H7 (cell line): Measurements from ENCODE around the gene CAPN5. TPM values are rescaled to one million over a fixed set of nuclear protein-coding genes. Genes with fewer than 3 reads are reported as not detected.
A peak's percentile ranks its signal among the peaks of the same experiment; 100 is the strongest.

Source experiments
- DNase-seq: peaks from one replicate; pipeline ENCODE4 v3.0.0; 2012
- H3K27me3 ChIP-seq: 2 replicates; pipeline ENCODE4 v1.6.0; 2011; ENCODE audit warnings: mild to moderate bottlenecking, low read length; ENCODE audit not compliant: control insufficient read depth, insufficient read depth
- H3K36me3 ChIP-seq: replicated peaks from 2 replicates; pipeline ENCODE4 v1.5.1; 2011; ENCODE audit warnings: low read length; ENCODE audit not compliant: control insufficient read depth, insufficient read depth
- H3K4me3 ChIP-seq: 2 replicates; pipeline ENCODE4 v1.5.1; 2011; ENCODE audit warnings: low read depth, mild to moderate bottlenecking, control low read depth, low read length, moderate library complexity; ENCODE audit not compliant: insufficient read depth
- total RNA-seq: library from RNA; depleted of rRNA; stranded (reverse); fragments of >200 nt; shearing (Covaris generic); gene quantifications from 2 replicates; pipeline ENCODE4 v1.2.3, GENCODE V29; 2014

The CAPN5 gene
- total RNA-seq, 1 experiment from 2014 or later: 16.3 TPM

DNA sequence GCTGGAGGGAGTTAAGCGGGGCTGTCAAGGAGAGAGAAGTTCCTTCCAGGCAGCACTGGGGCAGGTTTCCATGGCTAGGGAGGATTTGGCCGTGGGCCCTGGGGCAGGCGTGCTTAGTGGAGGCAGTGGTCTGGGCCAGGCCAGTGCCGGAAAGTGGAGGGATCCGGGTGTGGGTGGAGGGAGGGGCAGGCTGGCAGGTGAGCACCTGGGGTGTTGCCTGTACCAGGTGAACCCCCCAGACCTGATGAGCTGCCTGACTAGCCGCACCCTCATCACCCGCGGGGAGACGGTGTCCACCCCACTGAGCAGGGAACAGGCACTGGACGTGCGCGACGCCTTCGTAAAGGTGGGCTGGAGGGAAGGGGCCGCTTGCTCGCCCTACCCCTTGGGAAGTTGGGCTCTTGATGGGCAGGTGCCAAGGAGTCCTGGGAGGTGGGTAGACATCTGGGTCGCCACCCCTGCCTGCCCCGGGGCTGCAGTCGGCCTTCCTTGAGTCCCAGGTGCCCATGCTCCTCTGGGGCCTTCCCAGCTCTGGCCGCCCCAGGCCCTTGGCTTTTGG is 93.2 kb downstream of the CAPN5 start:
- H3K4me3 ChIP-seq: no peak overlapping the region
- DNase-seq: no peak
- H3K27me3 ChIP-seq: no peaks in the 10 kb centered on the region
- H3K36me3 ChIP-seq: no peaks in the 10 kb centered on the region

DNA sequence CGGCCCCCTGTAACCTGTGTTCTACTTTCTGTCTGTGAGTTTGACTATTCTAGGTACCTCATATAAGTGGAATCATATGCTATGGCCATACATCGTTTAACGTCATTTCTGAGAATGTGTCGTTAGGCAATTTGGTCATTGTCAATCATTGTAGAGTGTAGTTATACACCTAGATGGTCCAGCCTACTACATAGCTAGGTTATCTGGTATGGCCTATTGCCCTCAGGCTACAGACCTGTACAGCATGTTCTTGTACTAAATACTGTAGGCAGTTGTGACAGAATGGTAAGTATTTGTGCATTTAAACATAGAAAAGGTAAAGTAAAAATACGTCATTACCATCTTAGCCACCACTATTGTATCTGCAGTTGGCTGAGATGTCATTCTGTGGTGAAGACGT is 96.5 kb downstream of the CAPN5 start:
- H3K36me3 ChIP-seq: no peaks in the 10 kb centered on the region
- H3K4me3 ChIP-seq: no peak overlapping the region
- DNase-seq: no peak
- H3K27me3 ChIP-seq: no peaks in the 10 kb centered on the region

DNA sequence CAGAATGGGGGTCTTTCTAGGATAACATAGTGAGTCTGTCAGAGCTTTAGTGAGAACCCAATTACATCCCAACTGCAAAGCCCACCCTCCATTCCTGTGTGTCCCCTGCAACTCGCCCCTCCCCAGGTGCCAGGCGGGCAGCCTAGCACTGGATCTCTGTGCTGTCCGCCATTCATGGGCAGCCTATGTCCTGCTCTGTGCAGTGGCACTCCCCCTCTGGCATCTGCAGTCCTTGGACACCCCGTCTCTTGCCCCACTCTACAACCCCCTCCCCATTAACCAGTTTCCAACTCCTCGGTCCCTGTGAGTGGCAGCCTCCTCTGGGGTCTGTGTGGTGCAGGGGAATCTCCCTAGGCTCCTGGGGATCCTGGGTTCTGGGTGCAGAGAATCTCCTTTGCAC is 98.3 kb downstream of the CAPN5 start:
- no peak for DNase-seq
- H3K4me3 ChIP-seq: no peak overlapping the region

DNA sequence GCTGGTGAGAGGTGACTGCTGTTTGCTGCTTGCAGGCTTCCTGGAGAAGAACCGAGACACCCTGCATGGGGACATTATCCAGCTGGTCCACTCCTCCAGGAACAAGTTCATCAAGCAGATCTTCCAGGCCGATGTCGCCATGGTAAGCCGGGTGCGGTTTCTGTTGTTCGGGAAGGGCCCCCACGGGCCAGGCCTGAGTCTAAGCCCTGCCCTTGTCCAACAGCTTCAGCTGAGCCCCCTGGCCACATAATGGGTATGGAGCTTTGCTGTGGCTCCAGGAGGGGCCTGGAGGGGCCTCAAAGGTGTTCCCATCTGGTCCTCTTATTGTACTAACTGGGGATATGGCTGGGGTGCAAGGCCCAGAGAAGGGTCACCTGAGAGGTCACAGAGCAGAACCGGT is 99.2 kb downstream of the CAPN5 start:
- no peaks in the 10 kb centered on the region for H3K27me3 ChIP-seq
- DNase-seq: no peak
- H3K36me3 ChIP-seq: no peaks in the 10 kb centered on the region
- H3K4me3 ChIP-seq: no peak overlapping the region

More for the DNA sequence above, 98.3 kb downstream of the CAPN5 start:
- Histone ChIP-seq H3K27me3 (no peaks in the 10 kb centered on the region), H3K36me3 (no peaks in the 10 kb centered on the region)

DNA sequence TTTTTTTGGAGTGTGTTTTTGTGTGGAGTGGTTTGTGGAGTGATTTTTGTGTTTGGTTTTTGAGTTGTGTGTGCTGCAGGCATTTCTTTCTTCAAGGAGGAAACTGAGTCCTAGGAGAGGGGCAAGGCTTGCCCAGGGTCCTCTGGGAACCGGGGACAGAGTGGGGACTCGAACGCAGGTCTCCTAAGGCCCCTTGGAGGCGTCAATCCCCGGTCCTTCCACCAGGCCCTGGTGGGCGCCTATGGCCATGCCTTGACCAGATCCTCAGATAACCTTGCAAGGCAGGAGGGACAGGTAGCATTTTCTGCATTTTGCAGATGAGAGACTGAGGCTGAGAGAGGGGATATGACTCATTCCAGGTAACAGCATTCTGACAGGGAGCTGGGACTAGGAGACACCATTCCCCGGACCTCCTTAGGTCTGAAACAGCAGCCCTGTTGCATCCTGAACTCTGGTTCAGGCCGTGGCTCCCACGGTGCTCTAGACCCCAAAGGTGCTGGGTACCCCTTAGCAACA is 100.4 kb downstream of the CAPN5 start:
- no peak overlapping the region for H3K4me3 ChIP-seq
- H3K27me3 ChIP-seq: no peaks in the 10 kb centered on the region
- no peak for DNase-seq
- no peaks in the 10 kb centered on the region for H3K36me3 ChIP-seq

DNA sequence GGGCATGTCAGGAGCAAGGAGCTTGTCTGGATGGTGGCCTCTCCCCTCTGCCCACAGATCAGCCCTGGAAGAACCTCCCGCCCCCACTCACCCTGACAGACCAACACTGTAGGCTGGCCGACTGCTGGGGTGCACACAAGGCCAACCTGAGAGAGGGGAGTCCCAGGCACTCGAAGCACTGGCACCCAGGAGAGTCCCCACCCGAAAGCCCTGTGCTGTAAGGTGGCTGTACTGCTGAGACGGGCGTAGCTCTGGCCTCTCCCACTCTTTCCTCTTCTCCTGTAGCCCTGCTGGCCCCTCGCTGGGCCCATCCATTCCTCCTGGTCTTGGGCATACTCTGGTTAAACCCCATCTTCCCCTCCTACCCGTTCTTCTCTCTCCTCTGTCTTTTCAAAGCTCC is 101.0 kb downstream of the CAPN5 start:
- Histone ChIP-seq H3K4me3 (no peak overlapping the region), H3K36me3 (no peaks in the 10 kb centered on the region), H3K27me3 (no peaks in the 10 kb centered on the region)
- no peak for DNase-seq

DNA sequence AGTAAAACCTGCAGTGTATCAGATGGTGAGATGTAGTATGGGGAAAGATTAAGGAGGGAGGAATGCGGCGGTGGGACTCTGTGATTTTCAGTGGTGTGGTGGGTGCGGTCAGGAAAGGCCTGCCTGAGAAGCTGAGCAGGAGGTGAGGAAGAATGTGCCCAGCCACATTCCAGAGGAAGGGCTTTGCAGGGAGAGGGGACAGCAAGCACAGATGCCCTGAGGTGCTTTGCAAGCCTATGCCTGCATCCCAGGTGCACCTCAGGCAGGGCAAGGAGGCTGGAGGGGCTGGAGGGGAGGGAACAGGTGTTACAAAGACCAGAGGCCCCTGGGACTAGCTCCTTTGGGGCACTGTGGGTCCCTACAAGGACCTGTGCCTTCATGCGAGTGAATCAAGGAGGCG is 103.3 kb downstream of the CAPN5 start:
- Histone ChIP-seq H3K36me3 (no peaks in the 10 kb centered on the region), H3K27me3 (no peaks in the 10 kb centered on the region), H3K4me3 (no peak overlapping the region)
- peak; percentile 85 for DNase-seq

DNA sequence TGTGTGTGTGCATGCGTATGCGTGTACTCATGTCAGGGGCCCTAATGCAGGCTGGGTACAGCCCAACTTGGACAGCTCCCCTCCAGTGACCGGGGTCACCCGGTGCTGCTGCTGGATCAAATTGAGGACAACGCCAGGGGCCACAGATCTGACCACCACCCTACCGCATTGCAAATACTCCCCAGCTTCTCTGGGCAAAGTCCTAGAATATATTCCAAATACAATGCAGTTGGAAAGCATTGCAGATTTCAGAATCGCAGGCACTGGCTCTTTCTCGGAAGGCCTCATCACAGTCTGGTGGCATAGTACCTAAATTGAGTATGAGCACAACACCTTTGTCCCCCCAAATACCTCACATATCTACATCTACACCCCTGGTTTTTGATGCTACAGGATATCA is 104.5 kb downstream of the CAPN5 start:
- Histone ChIP-seq H3K4me3 (no peak overlapping the region), H3K36me3 (no peaks in the 10 kb centered on the region), H3K27me3 (no peaks in the 10 kb centered on the region)
- DNase-seq: no peak

DNA sequence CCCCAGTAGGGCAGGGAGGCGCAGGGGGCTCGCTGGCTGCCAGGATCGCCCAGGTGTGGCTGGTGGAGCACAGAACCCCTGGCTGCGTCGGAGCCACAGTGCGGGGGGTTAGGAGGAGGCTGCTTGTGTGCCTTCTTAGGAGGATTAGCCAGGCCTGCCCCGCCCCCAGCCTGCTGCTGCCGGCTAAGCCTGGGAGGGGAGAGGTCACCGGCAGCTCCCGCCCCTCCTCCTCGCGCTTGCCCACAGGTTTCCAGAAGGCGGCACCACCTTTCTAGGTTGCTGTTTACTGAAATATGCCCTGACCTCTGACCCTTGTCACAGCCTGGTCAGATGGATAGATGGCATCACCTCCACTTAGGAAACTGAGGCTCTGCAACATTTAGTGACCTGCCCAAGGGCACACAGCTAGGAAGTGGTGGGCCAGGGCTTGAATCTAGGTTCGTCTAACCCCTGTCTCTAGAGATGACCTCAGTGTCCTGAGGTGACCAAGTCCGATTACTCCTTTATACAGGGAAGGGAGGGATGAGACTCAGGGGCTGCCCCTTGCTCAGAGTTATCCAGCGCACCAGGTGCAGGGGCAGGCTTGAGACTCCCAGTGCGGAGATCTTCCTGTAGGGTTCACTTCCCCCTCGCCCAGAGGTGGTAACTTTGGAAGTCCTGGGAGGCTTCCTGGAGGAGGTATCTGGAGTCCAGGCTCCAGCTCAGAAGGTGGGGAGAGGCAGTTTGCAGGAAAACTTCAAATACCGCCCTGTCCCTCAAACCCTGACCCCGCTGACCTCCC is 105.3 kb downstream of the CAPN5 start:
- Histone ChIP-seq H3K36me3 (no peaks in the 10 kb centered on the region), H3K27me3 (no peaks in the 10 kb centered on the region), H3K4me3 (no peak overlapping the region)
- peak; percentile 97 for DNase-seq

DNA sequence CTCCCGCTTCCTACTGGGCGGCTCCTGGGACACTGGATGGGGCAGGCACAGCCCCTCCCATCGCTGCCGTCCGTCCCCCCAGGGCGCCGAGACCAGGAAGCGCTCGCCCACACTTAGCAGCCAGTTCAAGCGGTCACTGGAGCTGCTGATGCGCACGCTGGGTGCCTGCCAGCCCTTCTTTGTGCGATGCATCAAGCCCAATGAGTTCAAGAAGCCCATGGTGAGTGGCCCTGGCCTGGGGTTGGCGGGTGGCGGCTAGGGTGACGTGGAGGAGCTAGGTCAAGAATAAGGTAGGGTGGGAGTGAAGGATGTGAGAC is 105.9 kb downstream of the CAPN5 start:
- Histone ChIP-seq H3K27me3 (no peaks in the 10 kb centered on the region), H3K36me3 (no peaks in the 10 kb centered on the region), H3K4me3 (no peak overlapping the region)
- no peak for DNase-seq

DNA sequence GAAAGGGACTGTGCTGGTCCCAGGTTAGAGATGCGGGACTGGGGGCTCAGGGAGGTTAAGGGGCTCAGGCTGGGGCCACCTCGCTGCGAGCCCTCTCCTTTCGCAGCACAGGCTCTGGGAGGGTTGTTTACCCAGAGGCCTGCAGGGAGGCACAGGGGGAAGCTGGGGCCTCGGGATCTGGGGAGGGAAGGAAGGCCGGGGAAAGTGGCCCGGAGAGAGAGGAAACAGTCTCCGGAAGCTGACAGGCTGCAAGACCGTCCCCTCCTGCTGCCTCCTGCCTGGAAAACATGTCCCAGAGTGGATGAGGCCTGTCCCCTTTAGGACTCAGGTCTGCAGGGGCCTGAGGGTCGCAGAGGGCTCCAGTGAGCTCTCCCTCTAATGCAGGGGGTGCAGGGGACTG is 106.7 kb downstream of the CAPN5 start:
- Histone ChIP-seq H3K27me3 (no peaks in the 10 kb centered on the region), H3K36me3 (no peaks in the 10 kb centered on the region), H3K4me3 (no peak overlapping the region)
- DNase-seq: no peak

DNA sequence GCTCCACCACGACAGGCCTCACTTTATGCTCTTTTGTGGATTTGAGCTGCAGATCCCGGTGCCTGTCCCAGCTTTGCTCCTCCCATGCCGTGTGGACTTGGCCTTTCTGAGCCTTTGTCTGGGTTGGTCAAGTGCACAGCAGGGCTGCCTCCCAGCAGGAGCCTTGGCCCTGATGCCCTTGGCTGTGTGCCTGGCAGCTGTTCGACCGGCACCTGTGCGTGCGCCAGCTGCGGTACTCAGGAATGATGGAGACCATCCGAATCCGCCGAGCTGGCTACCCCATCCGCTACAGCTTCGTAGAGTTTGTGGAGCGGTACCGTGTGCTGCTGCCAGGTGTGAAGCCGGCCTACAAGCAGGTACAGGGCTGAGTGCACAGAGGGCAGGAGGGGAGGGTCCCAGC is 107.8 kb downstream of the CAPN5 start:
- Histone ChIP-seq H3K27me3 (no peaks in the 10 kb centered on the region), H3K4me3 (no peak overlapping the region), H3K36me3 (no peaks in the 10 kb centered on the region)
- no peak for DNase-seq

DNA sequence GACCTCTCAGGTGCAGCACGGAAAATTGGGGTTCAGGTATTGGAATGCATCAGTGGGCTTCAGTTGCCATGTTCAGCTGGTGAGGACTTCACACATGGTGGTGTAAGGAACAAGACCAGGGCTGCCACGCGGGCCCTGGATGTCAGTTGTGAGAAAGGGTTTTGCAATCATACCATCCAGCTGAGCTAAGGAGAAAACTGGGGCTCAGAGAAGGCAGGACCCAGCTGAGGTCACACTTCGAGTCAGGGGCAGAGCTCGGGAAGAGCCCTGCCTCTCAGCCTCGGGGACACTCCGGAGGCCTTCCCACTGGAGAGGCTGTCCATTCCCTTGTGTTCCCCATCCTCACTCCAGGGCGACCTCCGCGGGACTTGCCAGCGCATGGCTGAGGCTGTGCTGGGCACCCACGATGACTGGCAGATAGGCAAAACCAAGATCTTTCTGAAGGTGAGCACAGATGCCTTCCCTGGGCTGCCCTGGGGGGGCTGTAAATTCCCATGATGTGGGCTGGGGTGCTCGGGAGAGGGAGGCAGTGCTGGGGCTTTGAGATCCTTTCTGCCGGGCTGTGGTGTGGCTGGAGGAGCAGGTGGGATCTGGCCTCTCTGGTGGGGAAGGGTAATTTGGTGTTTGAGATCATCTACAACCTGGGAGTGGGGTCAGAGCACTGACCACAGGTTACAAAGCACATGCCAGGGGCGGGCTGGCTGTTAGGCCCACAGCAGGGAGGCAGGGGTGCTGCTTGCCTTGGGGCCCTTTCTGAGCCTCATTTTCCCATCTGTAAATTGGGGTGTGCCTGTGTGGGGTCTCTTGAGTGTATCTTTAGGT is 108.5 kb downstream of the CAPN5 start:
- H3K36me3 ChIP-seq: no peaks in the 10 kb centered on the region
- no peaks in the 10 kb centered on the region for H3K27me3 ChIP-seq
- peak; percentile 75 for DNase-seq
- H3K4me3 ChIP-seq: no peak overlapping the region
